HL-60 (cell line): Measurements from ENCODE around the gene CST4.

Source experiments
- DNase-seq, 2 experiments: peaks; one replicate each; pipeline ENCODE4 v3.0.0-alpha.2; 2010 to 2020; ENCODE audit warnings: low read depth in 1 of 2, low spot score in 1 of 2
- H3K27ac ChIP-seq: fragments of 250-450 bp; sonication (Bioruptor Pico); replicated peaks from 2 replicates; pipeline ENCODE4 v1.5.1; 2020; ENCODE audit warnings: mild to moderate bottlenecking, moderate library complexity
- H3K27me3 ChIP-seq: fragments of 250-450 bp; sonication (Bioruptor Pico); 2 replicates; pipeline ENCODE4 v1.5.1; 2021; ENCODE audit warnings: mild to moderate bottlenecking, moderate library complexity; ENCODE audit not compliant: insufficient read depth, poor library complexity, severe bottlenecking
- H3K4me3 ChIP-seq: replicated peaks from 2 replicates; pipeline ENCODE4 v1.5.1; 2011; ENCODE audit warnings: mild to moderate bottlenecking, control low read depth, low read length; ENCODE audit not compliant: insufficient read depth
- GABPA ChIP-seq: IDR thresholded peaks from 2 replicates; pipeline ENCODE4 v1.6.1; 2012; ENCODE audit warnings: low read depth
- POLR2AphosphoS5 ChIP-seq: IDR thresholded peaks from 2 replicates; pipeline ENCODE4 v1.6.1; 2012; ENCODE audit warnings: low read depth
- REST ChIP-seq: IDR thresholded peaks from 2 replicates; pipeline ENCODE4 v1.6.1; 2012; ENCODE audit warnings: low read depth; ENCODE audit not compliant: insufficient replicate concordance
- SPI1 ChIP-seq: IDR thresholded peaks from 2 replicates; pipeline ENCODE4 v1.6.1; 2012; ENCODE audit warnings: low read depth, mild to moderate bottlenecking, borderline replicate concordance
- TF ChIP-seq, protein P1 (sequence below): IDR thresholded peaks from one replicate; pipeline ENCODE4 v1.5.1; 2011; ENCODE audit warnings: low read length, control low read depth, inconsistent platforms; ENCODE audit not compliant: insufficient read depth

CST4 gene

GRCh38 chr20:23670361-23670760 is 18.5 kb downstream of the CST4 start:
- no peaks in the 10 kb centered on the region for H3K27me3 ChIP-seq
- H3K27ac ChIP-seq = no peak overlapping the region
- no peak overlapping the region for H3K4me3 ChIP-seq
- TF ChIP-seq SPI1 (no peak), POLR2AphosphoS5 (no peak), REST (no peak), GABPA (no peak)
- TF ChIP-seq, protein P1, sequence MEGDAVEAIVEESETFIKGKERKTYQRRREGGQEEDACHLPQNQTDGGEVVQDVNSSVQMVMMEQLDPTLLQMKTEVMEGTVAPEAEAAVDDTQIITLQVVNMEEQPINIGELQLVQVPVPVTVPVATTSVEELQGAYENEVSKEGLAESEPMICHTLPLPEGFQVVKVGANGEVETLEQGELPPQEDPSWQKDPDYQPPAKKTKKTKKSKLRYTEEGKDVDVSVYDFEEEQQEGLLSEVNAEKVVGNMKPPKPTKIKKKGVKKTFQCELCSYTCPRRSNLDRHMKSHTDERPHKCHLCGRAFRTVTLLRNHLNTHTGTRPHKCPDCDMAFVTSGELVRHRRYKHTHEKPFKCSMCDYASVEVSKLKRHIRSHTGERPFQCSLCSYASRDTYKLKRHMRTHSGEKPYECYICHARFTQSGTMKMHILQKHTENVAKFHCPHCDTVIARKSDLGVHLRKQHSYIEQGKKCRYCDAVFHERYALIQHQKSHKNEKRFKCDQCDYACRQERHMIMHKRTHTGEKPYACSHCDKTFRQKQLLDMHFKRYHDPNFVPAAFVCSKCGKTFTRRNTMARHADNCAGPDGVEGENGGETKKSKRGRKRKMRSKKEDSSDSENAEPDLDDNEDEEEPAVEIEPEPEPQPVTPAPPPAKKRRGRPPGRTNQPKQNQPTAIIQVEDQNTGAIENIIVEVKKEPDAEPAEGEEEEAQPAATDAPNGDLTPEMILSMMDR = no peak
- no peak for DNase-seq

DNA sequence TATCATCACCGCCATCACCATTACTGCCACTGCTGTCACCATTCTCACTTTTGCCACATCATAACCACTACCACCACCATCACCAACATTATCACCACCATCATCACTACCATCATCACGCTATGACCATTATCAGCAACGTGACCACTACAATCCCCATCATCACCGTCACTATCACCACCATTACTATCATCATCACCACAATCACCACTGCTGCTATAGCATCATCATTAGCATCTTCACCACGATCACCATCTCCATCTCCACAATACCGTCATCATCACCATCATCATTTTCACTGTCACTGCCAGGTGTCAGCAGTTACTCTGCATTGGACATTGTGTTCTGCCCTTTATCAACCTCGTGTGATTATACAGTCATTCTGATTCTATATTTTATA is 19.0 kb downstream of the CST4 start:
- DNase-seq = no peak
- H3K27me3 ChIP-seq = no peaks in the 10 kb centered on the region

DNA sequence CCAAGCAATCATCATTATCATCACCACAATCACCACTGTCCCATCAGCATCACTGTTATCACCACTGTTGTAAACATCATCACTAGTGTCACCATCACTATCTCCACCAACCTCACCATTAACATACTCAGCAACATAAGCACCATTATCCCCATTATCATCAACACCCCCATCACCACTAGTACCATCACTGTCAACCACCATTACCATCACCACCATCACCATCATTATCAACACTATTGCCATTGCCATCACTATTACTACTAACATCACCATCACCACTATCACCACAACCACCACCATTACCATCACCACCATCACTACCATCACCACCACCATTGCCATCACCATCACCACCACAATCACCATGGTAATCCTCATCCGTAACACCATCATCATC is 19.5 kb downstream of the CST4 start:
- Histone ChIP-seq H3K4me3 (no peak overlapping the region), H3K27me3 (no peaks in the 10 kb centered on the region), H3K27ac (no peak overlapping the region)
- TF ChIP-seq, protein P1 = no peak
- TF ChIP-seq GABPA (no peak), POLR2AphosphoS5 (no peak), REST (no peak), SPI1 (no peak)
- no peak for DNase-seq

More for the DNA sequence above, 19.0 kb downstream of the CST4 start:
- H3K4me3 ChIP-seq = no peak overlapping the region
- TF ChIP-seq SPI1 (no peak), POLR2AphosphoS5 (no peak), GABPA (no peak), REST (no peak)
- TF ChIP-seq, protein P1 = no peak
- no peak overlapping the region for H3K27ac ChIP-seq
